GM12892 (cell line): ENCODE results near the gene SGIP1.

ENCODE experiments used
- POLR2A ChIP-seq: IDR thresholded peaks from 2 replicates; pipeline ENCODE4 v1.6.1; 2011; ENCODE audit warnings: low read depth, low read length, control low read depth
- TAF1 ChIP-seq: IDR thresholded peaks from 2 replicates; pipeline ENCODE4 v1.6.1; 2011; ENCODE audit warnings: low read depth, mild to moderate bottlenecking, control low read depth, low read length, borderline replicate concordance

- no peak for TF ChIP-seq TAF1
- TF ChIP-seq POLR2A: no peak
Measured at GRCh38 chr1:66597500-66597899, 63.5 kb downstream of the SGIP1 start.
